PC-3 (cell line): ENCODE results near the gene IKBIP. TPM values are rescaled to one million over a fixed set of nuclear protein-coding genes. Genes with fewer than 3 reads are reported as not detected.
A peak's percentile ranks its signal among the peaks of the same experiment; 100 is the strongest.

Experiments
- ATAC-seq: fragments of 200-7000 bp; cut with Tn5 transposase; 2 replicates; pipeline ENCODE4 v1.9.1; 2020; ENCODE audit warnings: mild to moderate bottlenecking, moderate library complexity
- BruUV-seq: library from RNA; stranded (reverse); fragments of 400-500 nt; replicated peaks from 2 replicates; lab custom pipeline; 2021; lab: Mats Ljungman, UMichigan
- CTCF ChIA-PET: fragments of 300-600 bp; sonication (Branson Sonifier 250); formaldehyde crosslinking; loops from one replicate; lab custom pipeline; 2022; ENCODE audit warnings: antibody characterized with exemption; lab: Charles Lee
- POLR2A ChIA-PET: fragments of 300-600 bp; sonication (Branson Sonifier 250); formaldehyde crosslinking; loops from one replicate; lab custom pipeline; 2022; ENCODE audit warnings: antibody characterized with exemption; ENCODE audit not compliant: unreplicated experiment; lab: Charles Lee
- DNase-seq: peaks from one replicate; pipeline ENCODE4 v3.0.0-alpha.2; 2015
- H2AFZ ChIP-seq: fragments of 300-600 bp; sonication (generic); 2 replicates; pipeline ENCODE4 v1.6.0; 2016; ENCODE audit warnings: antibody characterized with exemption, low read length
- H3F3A ChIP-seq: fragments of 300-600 bp; sonication (generic); one replicate; pipeline ENCODE4 v1.6.0; 2017; ENCODE audit warnings: antibody characterized with exemption, low read length, control low read depth, mild to moderate bottlenecking; ENCODE audit not compliant: unreplicated experiment
- H3K27ac ChIP-seq: fragments of 300-600 bp; sonication (generic); 2 replicates; pipeline ENCODE4 v1.5.1; 2016; ENCODE audit warnings: mild to moderate bottlenecking, low read length
- H3K27me3 ChIP-seq: fragments of 300-600 bp; sonication (generic); 2 replicates; pipeline ENCODE4 v1.6.1; 2016; ENCODE audit warnings: low read length, mixed read lengths
- H3K36me3 ChIP-seq: fragments of 300-600 bp; sonication (generic); 2 replicates; pipeline ENCODE4 v1.6.1; 2016; ENCODE audit warnings: low read depth, mixed run types, low read length, mixed read lengths
- H3K4me1 ChIP-seq: fragments of 300-600 bp; sonication (generic); 2 replicates; pipeline ENCODE4 v1.5.1; 2016; ENCODE audit warnings: low read length; ENCODE audit not compliant: insufficient read depth
- H3K4me2 ChIP-seq: fragments of 300-600 bp; sonication (generic); 2 replicates; pipeline ENCODE4 v1.6.0; 2016; ENCODE audit warnings: low read length
- H3K4me3 ChIP-seq: fragments of 300-600 bp; sonication (generic); 2 replicates; pipeline ENCODE4 v1.5.1; 2016; ENCODE audit warnings: mild to moderate bottlenecking, low read length, mixed read lengths
- H3K79me2 ChIP-seq: fragments of 300-600 bp; sonication (generic); 2 replicates; pipeline ENCODE4 v1.6.1; 2017; ENCODE audit warnings: low read length, mixed read lengths
- H3K9ac ChIP-seq: fragments of 300-600 bp; sonication (generic); 2 replicates; pipeline ENCODE4 v1.6.0; 2016; ENCODE audit warnings: mild to moderate bottlenecking, low read length
- H3K9me2 ChIP-seq: fragments of 300-600 bp; sonication (generic); replicated peaks from 2 replicates; pipeline ENCODE4 v1.6.1; 2016; ENCODE audit warnings: mixed run types, low read length, mixed read lengths
- H3K9me3 ChIP-seq: fragments of 300-600 bp; sonication (generic); 2 replicates; pipeline ENCODE4 v1.6.1; 2016; ENCODE audit warnings: low read length, mixed read lengths
- H4K20me1 ChIP-seq: fragments of 300-600 bp; sonication (generic); 2 replicates; pipeline ENCODE4 v1.6.1; 2016; ENCODE audit warnings: low read length, mixed read lengths
- EZH2 ChIP-seq: fragments of 300-600 bp; sonication (generic); IDR thresholded peaks from one replicate; pipeline ENCODE4 v1.6.1; 2017; ENCODE audit warnings: antibody characterized with exemption, mild to moderate bottlenecking, low read length; ENCODE audit not compliant: unreplicated experiment
- EZH2phosphoT487 ChIP-seq: fragments of 300-600 bp; sonication (generic); IDR thresholded peaks from 2 replicates; pipeline ENCODE4 v1.6.1; 2018; ENCODE audit warnings: mild to moderate bottlenecking, antibody characterized with exemption, low read length, borderline replicate concordance
- intact Hi-C: fragments of 100-400 bp; cut with micrococcal nuclease; formaldehyde crosslinking; loops from 2 replicates; pipeline ENCODE4 v1.9.0; 2023
- total RNA-seq: library from RNA; depleted of rRNA; stranded (reverse); fragments of >200 nt; gene quantifications from 2 replicates; pipeline ENCODE4 v1.2.3, GENCODE V29; 2014
- TF ChIP-seq, protein P1 (sequence below): fragments of 300-600 bp; sonication (generic); conservative IDR thresholded peaks from 2 replicates; pipeline ENCODE4 v1.5.1; 2017; ENCODE audit warnings: antibody characterized with exemption, low read depth, mild to moderate bottlenecking, low read length

IKBIP gene
- total RNA-seq, 1 experiment from 2014 or later: 11.1 TPM

DNA sequence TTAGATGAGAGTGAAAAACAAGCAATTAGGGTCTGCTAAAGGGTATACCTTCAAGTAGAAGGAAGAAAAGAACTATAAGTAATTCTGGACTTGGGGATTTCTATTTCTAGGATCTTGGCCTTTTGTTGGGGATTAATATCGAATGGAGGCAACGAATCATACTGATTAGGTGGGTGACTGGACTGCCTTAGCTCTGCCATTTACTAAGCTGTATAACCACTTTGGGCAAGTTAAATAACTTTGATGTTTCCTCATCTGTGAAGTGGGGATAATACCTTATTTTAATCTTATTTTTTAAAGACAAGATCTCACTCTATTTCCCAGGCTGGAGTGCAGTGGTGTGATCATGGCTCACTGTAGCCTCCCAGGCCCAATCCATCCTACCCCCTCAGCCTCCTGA lies 6.6 kb downstream of the IKBIP start:
- no peak overlapping the region for H3K27ac ChIP-seq
- no peak for TF ChIP-seq EZH2phosphoT487
- no peak for TF ChIP-seq EZH2
- TF ChIP-seq, protein P1, sequence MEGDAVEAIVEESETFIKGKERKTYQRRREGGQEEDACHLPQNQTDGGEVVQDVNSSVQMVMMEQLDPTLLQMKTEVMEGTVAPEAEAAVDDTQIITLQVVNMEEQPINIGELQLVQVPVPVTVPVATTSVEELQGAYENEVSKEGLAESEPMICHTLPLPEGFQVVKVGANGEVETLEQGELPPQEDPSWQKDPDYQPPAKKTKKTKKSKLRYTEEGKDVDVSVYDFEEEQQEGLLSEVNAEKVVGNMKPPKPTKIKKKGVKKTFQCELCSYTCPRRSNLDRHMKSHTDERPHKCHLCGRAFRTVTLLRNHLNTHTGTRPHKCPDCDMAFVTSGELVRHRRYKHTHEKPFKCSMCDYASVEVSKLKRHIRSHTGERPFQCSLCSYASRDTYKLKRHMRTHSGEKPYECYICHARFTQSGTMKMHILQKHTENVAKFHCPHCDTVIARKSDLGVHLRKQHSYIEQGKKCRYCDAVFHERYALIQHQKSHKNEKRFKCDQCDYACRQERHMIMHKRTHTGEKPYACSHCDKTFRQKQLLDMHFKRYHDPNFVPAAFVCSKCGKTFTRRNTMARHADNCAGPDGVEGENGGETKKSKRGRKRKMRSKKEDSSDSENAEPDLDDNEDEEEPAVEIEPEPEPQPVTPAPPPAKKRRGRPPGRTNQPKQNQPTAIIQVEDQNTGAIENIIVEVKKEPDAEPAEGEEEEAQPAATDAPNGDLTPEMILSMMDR: no peak
- H3K4me3 ChIP-seq: no peak overlapping the region
- H3K9me2 ChIP-seq: no peaks in the 10 kb centered on the region
- H3K9me3 ChIP-seq: no peaks in the 10 kb centered on the region
- H3K36me3 ChIP-seq: no peaks in the 10 kb centered on the region
- CTCF ChIA-PET: no interaction called here
- no peak for DNase-seq
- H3K79me2 ChIP-seq: peaks cover 25% of the 10 kb centered on the region
- no peak overlapping the region for H3K4me2 ChIP-seq
- no peak overlapping the region for H2AFZ ChIP-seq
- intact Hi-C loops: no loop called here
- H3K27me3 ChIP-seq: no peaks in the 10 kb centered on the region
- H3K9ac ChIP-seq: no peak overlapping the region
- no TSS peak for BruUV-seq
- H3F3A ChIP-seq: no peaks in the 10 kb centered on the region
- no peak for ATAC-seq
- H4K20me1 ChIP-seq: no peaks in the 10 kb centered on the region
- H3K4me1 ChIP-seq: peaks cover 21% of the 10 kb centered on the region
- POLR2A ChIA-PET: no interaction called here

GRCh38 chr12:98637068-98637467 lies 7.5 kb downstream of the IKBIP start:
- no peak overlapping the region for H2AFZ ChIP-seq
- H3K4me1 ChIP-seq: peaks cover 21% of the 10 kb centered on the region
- no peak for ATAC-seq
- H3K4me3 ChIP-seq: no peak overlapping the region
- peaks cover 16% of the 10 kb centered on the region for H3K79me2 ChIP-seq
- ChIA-PET POLR2A (no interaction called here), CTCF (no interaction called here)
- H3K27ac ChIP-seq: no peak overlapping the region
- TF ChIP-seq EZH2phosphoT487 (no peak), EZH2 (no peak)
- TF ChIP-seq, protein P1: no peak
- H3K27me3 ChIP-seq: no peaks in the 10 kb centered on the region
- BruUV-seq: no TSS peak
- intact Hi-C loops: no loop called here
- no peak overlapping the region for H3K4me2 ChIP-seq
- 0 out of 2 replicates have a peak, but pooled peaks cover 2% of the 10 kb centered on the region for H3K36me3 ChIP-seq
- no peak overlapping the region for H3K9ac ChIP-seq
- no peaks in the 10 kb centered on the region for H4K20me1 ChIP-seq
- H3K9me3 ChIP-seq: no peaks in the 10 kb centered on the region
- no peaks in the 10 kb centered on the region for H3F3A ChIP-seq
- no peak for DNase-seq
- H3K9me2 ChIP-seq: no peaks in the 10 kb centered on the region

DNA sequence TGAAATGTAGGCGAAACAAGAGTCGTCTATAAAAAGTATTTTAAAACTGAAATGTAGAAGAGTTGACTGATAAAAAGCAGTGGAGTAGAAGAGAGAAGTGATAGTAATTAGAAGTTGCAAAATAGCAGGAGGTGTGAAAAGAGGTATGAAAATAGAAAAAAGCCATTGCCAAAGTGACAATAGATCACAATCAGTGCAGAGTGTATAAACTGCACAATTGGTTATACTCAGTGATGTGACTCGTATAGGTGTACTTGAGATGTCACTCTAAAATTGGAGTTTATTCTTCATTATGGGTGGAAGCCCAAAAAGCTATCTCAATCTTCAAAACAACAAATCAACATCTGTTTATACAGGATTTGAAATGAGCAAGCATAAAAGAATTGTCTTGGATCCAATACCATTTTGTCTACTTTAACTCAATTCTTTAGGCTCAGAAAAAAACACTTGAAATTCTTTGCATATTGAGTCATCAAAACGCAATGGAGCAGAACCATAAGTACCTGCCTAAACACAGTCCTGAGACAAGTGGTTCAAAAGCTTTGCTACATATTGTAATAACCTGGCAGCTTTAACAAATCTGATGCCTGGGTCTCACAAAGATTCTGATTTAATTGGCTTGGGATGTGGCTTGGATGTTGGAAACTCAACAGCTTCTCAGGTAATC lies 8.8 kb downstream of the IKBIP start:
- H3K4me3 ChIP-seq: no peak overlapping the region; the same call in 1 of the 2 replicates
- POLR2A ChIA-PET: no interaction called here
- H3K36me3 ChIP-seq: 0 out of 2 replicates have a peak, but pooled peaks cover 2% of the 10 kb centered on the region
- peak overlapping the region; percentile 59 for H3K4me2 ChIP-seq
- CTCF ChIA-PET: interaction anchor here (0.6 kb wide), 1 partner anchor 18 kb away, joined by 4 read pairs; no protein-coding TSS in a partner anchor
- ATAC-seq: peak; percentile 99
- no peaks in the 10 kb centered on the region for H4K20me1 ChIP-seq
- no peak overlapping the region for H3K27ac ChIP-seq
- peaks cover 5% of the 10 kb centered on the region; the same call in 1 of the 2 replicates for H3K79me2 ChIP-seq
- no TSS peak for BruUV-seq
- no peaks in the 10 kb centered on the region for H3K27me3 ChIP-seq
- H3K4me1 ChIP-seq: peaks cover 21% of the 10 kb centered on the region
- H3K9ac ChIP-seq: no peak overlapping the region
- H3K9me3 ChIP-seq: no peaks in the 10 kb centered on the region
- H3K9me2 ChIP-seq: no peaks in the 10 kb centered on the region
- intact Hi-C loops: loop anchor here (1.0 kb wide), 1 partner anchor 10 kb away; the partner anchor contains the start of gene APAF1
- TF ChIP-seq, protein P1: no peak
- TF ChIP-seq EZH2: no peak
- no peak for TF ChIP-seq EZH2phosphoT487
- H2AFZ ChIP-seq: no peak overlapping the region
- DNase-seq: peak; percentile 90
- no peaks in the 10 kb centered on the region for H3F3A ChIP-seq
